CD4-positive, alpha-beta T cell treated with Interleukin-10 for 1 hour (primary cell): ENCODE data around the gene NRP2.

Experiments used
- DNase-seq: peaks from one replicate; pipeline ENCODE4 v3.0.0-alpha.2; 2020

The NRP2 gene

DNA sequence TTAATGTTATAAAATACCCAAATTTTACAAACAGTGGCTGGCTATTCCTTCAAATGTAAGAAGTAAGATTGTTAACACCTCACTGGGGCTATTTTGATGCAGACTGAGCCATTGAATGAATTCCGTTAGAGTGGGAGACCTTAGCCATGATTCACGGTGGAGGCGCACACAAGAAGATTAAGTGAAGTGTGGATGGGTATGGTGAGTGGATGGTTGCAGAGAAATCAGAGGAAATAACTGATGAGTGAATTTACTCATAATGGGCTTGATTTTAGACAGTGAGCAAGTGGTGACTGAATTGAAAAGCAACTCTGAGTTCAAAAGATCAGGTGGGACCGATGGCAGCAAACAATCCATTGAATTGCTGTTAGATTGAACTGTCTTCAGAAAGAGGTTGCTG, 75.0 kb downstream of the NRP2 start:
- no peak for DNase-seq

- DNase-seq, result no peak
Observed at GRCh38 chr2:205758051-205758450, 75.8 kb downstream of the NRP2 start.

DNA sequence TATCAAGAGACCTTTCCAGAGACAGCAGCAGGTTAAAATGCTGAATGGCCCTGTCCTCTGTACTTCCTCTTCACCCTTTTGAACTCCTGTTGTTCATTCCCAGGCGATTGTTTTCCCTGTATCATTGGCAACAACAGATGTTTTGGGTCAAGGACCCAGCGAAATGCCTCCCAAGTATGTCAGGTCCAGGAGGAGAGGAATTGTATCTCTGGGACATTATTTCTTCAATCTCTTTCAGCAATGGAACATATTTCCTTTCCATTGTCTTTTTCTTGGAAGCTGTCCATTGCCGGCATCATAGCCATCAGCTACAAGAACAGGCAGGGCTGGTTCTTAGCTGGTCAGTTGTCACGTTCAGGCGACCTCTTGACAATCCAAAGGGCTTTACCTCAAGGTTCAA, 76.2 kb downstream of the NRP2 start:
- no peak for DNase-seq

- no peak for DNase-seq
Observed at GRCh38 chr2:205759257-205759656, 77.0 kb downstream of the NRP2 start.

DNA sequence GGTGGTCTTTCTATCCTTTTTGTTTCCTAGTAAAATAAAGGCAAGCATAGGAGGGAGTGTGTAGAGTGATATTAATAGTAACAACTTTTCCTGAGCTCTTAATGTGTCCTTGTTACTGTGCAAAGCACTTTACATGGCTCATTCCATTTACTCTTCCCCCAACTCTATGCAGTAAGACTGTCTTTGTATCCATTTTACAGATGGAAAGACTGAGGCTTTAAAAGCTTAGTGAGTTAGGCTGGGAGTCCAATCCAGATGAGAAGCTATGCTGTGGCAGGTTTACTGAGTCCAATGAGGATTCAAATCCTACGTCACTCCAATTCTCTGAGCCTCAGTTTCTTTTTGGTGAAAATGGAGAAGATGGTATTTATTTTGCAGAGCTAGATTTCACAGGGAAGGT, 77.4 kb downstream of the NRP2 start:
- no peak for DNase-seq

DNA sequence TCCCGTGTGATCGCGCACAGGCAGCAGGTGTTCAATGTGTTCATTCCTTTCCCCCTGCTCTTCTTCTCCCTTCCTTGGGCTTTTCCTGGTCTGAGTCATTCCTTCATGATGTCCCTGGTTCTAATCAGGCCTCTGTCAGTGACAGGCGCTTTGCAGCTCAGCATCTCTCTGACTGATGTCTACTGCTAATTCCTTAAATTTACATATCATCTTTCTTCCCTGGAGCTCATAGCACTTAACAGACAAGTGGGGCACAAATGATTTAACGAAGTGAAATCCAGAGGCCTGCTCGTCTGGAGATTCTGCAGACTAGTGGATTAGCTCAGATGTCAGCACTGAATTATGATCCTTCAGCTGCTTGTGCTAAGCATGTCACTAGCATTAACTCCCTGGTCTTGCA, 77.9 kb downstream of the NRP2 start:
- DNase-seq, result no peak

DNA sequence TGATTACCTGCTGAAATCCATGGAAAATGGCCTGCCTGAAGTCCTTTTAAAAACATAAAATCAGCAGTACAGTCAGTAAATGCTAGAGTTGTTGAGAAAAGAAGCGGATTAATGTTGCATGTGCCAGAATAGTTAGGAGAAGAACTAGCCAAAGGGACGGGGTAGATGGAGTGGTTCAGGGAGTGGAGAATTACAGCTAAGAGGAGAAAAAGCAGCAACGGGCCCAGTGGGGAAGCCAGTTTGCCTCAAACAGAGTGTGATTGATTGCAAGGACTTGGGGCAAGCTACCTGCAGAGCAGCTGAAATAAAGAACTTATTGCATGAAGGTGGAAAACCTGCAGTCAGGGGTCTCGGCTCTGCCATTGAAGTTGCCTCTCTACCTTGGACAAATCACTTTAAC, 79.1 kb downstream of the NRP2 start:
- no peak for DNase-seq

GRCh38 chr2:205762881-205763280, 80.6 kb downstream of the NRP2 start:
- no peak for DNase-seq

- DNase-seq, result peak; percentile 8
Observed at GRCh38 chr2:205763708-205764211, 81.5 kb downstream of the NRP2 start.

DNA sequence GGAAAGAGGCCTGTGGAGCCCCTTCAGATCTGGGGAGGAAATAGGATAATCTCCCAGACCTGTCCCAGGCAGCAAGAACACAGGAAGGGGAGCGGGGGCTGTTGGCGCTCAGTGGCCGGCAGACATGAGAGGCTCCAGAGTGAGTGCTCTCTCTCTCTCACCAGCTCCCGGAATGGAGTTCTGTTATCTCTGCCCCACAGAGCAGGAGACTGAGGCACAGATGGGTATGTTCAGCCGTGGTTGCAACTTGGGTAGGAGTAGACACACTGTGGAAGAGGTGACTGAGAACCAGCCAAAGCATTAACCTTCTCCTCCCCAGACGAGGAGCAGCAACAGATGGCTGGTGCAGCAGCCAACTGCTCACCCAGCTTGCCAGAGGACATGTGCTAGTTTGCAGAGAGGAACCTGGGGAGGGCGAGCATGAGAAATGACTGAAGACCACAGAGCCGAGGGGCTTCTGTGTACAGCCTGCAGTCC, 82.0 kb downstream of the NRP2 start:
- DNase-seq, result no peak

DNA sequence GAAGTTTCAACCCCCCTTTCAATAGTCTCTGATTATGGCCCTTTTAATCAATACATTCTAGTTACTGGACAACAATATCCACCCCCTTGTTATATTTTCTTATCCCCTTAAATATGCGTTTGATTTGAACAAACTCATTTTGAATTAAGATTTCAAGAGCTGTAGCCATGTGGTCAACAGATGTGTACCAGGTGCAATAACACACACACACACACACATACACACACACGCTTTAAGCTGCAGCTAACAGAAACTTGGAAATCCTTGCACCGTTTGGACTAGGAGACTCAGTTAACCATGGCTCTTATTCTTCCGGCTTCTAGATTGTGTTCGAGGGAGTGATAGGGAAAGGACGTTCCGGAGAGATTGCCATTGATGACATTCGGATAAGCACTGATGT, 82.8 kb downstream of the NRP2 start:
- no peak for DNase-seq

GRCh38 chr2:205766779-205767359, 84.6 kb downstream of the NRP2 start:
- peak; percentile 41 for DNase-seq

- no peak for DNase-seq
Observed at GRCh38 chr2:205767617-205768016, 85.3 kb downstream of the NRP2 start.

- no peak for DNase-seq
Observed at GRCh38 chr2:205768341-205768740, 86.0 kb downstream of the NRP2 start.

- DNase-seq, result no peak
Observed at GRCh38 chr2:205768815-205769494, 86.7 kb downstream of the NRP2 start.

DNA sequence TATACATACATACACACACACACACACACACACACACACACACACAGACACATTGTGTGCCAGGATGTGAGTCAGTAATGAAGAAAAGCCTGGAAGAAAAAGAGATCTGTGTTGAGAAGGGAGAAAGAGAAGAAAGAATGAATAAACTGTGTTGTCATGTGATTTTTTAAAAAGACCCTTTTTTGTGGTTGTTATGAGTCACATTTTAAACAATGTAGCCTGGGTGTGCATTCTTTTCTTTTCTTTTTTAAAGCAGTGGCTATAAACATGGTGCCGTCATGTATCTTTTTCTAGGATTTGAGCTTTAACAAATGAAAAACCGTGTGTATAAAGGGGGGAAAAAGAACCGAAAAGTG, 87.2 kb downstream of the NRP2 start:
- DNase-seq, result no peak

DNA sequence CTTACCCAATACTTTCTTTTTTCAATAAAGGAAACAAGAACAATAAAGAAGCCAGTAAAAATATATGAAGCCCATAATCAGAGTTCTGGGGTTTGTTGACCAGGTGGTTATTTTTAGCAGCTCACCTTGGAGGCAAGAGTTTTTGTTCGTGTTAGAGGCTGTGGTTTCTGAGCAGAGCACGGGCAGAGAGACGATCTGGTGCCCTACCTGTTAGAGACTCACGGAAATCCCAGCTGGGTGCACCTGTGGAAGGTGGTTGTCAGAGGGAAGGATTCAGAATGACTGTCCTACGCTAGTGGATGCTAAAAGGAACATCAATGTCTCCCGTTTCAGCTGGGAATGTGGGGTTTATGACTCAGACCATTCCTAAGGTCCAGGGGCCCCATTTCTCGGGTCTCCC, 87.6 kb downstream of the NRP2 start:
- DNase-seq, result no peak

- no peak for DNase-seq
Observed at GRCh38 chr2:205770577-205770976, 88.3 kb downstream of the NRP2 start.

GRCh38 chr2:205771031-205771430, 88.7 kb downstream of the NRP2 start:
- no peak for DNase-seq

DNA sequence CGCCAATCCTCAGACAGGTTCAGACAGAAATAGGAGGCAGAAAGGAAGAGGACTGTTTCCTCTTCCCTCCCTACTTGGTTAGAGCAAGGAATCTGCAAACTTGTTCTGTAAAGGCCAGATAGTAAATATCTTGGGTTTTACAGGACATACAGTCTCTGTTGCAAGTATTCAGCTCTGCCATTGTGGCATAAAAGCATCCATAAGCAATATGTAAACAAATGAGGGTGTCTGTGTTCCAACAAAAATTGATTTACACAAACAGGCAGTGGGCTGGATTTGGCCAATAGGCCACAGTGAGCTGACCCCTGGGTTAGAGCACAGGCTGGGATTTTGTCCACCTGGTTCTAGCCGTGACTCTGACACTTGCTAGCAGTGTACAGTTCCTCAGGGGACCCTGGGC, 89.4 kb downstream of the NRP2 start:
- no peak for DNase-seq

GRCh38 chr2:205772983-205773382, 90.7 kb downstream of the NRP2 start:
- DNase-seq, result no peak

- DNase-seq, result no peak
Observed at GRCh38 chr2:205773989-205774388, 91.7 kb downstream of the NRP2 start.

DNA sequence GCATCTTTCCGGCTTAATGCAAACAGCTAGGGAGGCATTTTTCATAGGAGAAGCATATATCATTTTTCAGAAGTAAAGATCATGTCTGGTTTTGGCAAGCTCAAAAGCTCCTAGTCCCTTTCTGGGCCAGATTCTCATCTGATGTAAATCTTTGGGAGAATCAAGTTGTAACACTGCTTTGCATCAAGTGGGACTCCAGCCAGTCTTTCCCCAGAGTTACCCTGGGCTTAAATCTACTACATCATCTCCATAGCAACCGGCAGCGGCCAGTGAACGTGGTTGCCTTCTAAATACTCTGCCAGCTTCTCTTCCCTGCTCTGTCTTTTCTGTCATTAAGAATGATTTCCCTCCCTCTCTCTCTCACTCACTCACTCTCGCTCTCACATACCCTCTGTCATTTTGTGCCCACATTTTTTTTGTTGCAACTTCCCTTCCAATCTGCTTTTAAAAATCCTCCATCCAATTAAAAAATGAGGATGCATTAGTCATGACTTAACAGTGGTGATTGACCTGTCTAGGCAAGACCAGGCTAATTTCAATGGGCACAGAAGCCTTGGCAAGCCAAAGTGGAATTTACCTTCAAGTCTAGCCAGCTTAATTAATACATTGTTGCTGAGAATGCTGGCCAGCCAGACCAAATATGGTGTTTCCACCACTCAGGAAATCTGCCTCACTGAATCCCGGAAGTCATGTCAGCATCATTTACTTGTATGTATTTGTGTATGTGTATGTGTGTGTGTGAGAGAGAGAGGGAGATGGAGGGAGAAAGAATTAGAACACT, 93.0 kb downstream of the NRP2 start:
- no peak for DNase-seq

GRCh38 chr2:205776139-205776538, 93.8 kb downstream of the NRP2 start:
- peak; percentile 6 for DNase-seq
